Suprapubic skin (tissue), 4 donors: ENCODE data around the gene SPOCK3.

Experiments
- EP300 ChIP-seq: sonication (generic); formaldehyde crosslinking; IDR thresholded peaks from one replicate; pipeline ENCODE4 v1.6.1; 2017; ENCODE audit warnings: antibody characterized with exemption
- POLR2A ChIP-seq, 2 donors: fragments of 450-650 bp; IDR thresholded peaks; one replicate each; pipeline ENCODE4 v1.6.1; 2017; ENCODE audit warnings: antibody characterized with exemption in 2 of 2, mild to moderate bottlenecking in 2 of 2, moderate library complexity in 2 of 2
- POLR2AphosphoS5 ChIP-seq, 3 donors: sonication (generic); formaldehyde crosslinking; IDR thresholded peaks; one replicate each; pipeline ENCODE4 v1.6.1; 2017; ENCODE audit warnings: antibody characterized with exemption in 3 of 3
- TF ChIP-seq, protein P1 (sequence below), 2 donors: fragments of 200-600 bp in 1 of 2; fragments of 450-650 bp in 1 of 2; sonication (generic) in 1 of 2; IDR thresholded peaks; one replicate each; pipeline ENCODE4 v1.5.1; 2016 to 2019; ENCODE audit warnings: antibody characterized with exemption in 2 of 2, mild to moderate bottlenecking in 1 of 2, moderate library complexity in 1 of 2

DNA sequence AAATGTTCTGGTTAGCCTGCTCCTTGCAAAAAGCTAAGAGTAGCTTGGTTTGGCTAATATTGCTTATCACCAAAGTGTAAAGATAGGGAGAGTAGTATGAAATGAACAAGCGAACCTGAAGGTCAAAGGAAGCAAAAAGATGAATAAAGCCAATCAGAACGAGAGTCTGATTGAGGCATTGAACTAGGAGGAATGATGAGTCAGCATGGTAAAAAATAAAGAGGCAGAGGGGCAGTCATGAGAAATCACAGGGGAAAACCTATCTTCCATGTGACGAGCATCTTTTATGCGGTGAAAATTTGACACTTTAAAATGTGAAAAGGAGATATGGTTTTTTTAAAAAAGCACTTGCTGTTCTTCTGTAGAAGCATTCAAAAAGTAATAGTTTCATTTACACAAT lies 533.7 kb downstream of the SPOCK3 start:
- TF ChIP-seq, protein P1, sequence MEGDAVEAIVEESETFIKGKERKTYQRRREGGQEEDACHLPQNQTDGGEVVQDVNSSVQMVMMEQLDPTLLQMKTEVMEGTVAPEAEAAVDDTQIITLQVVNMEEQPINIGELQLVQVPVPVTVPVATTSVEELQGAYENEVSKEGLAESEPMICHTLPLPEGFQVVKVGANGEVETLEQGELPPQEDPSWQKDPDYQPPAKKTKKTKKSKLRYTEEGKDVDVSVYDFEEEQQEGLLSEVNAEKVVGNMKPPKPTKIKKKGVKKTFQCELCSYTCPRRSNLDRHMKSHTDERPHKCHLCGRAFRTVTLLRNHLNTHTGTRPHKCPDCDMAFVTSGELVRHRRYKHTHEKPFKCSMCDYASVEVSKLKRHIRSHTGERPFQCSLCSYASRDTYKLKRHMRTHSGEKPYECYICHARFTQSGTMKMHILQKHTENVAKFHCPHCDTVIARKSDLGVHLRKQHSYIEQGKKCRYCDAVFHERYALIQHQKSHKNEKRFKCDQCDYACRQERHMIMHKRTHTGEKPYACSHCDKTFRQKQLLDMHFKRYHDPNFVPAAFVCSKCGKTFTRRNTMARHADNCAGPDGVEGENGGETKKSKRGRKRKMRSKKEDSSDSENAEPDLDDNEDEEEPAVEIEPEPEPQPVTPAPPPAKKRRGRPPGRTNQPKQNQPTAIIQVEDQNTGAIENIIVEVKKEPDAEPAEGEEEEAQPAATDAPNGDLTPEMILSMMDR (IDR thresholded peaks at IDR 0.05): no peak
- TF ChIP-seq POLR2A (IDR thresholded peaks at IDR 0.05) (no peak), POLR2AphosphoS5 (IDR thresholded peaks at IDR 0.05) (no peak), EP300 (no peak)
